NCI-H2171 treated with DMSO at 0.1 percent for 48 hours (cell line): Measurements from ENCODE around the gene MUC12.
"Not testable (repeated sequence)": the region's sequence is repeated elsewhere in the genome, so short reads cannot be mapped to it uniquely, and the experiment has no call there.

Source experiments
- DNase-seq: peaks from one replicate; lab custom pipeline; 2025; lab: John Stamatoyannopoulos, UW

MUC12 gene, protein sequence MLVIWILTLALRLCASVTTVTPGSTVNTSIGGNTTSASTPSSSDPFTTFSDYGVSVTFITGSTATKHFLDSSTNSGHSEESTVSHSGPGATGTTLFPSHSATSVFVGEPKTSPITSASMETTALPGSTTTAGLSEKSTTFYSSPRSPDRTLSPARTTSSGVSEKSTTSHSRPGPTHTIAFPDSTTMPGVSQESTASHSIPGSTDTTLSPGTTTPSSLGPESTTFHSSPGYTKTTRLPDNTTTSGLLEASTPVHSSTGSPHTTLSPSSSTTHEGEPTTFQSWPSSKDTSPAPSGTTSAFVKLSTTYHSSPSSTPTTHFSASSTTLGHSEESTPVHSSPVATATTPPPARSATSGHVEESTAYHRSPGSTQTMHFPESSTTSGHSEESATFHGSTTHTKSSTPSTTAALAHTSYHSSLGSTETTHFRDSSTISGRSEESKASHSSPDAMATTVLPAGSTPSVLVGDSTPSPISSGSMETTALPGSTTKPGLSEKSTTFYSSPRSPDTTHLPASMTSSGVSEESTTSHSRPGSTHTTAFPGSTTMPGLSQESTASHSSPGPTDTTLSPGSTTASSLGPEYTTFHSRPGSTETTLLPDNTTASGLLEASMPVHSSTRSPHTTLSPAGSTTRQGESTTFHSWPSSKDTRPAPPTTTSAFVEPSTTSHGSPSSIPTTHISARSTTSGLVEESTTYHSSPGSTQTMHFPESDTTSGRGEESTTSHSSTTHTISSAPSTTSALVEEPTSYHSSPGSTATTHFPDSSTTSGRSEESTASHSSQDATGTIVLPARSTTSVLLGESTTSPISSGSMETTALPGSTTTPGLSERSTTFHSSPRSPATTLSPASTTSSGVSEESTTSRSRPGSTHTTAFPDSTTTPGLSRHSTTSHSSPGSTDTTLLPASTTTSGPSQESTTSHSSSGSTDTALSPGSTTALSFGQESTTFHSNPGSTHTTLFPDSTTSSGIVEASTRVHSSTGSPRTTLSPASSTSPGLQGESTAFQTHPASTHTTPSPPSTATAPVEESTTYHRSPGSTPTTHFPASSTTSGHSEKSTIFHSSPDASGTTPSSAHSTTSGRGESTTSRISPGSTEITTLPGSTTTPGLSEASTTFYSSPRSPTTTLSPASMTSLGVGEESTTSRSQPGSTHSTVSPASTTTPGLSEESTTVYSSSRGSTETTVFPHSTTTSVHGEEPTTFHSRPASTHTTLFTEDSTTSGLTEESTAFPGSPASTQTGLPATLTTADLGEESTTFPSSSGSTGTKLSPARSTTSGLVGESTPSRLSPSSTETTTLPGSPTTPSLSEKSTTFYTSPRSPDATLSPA (N-terminal part only)

DNA sequence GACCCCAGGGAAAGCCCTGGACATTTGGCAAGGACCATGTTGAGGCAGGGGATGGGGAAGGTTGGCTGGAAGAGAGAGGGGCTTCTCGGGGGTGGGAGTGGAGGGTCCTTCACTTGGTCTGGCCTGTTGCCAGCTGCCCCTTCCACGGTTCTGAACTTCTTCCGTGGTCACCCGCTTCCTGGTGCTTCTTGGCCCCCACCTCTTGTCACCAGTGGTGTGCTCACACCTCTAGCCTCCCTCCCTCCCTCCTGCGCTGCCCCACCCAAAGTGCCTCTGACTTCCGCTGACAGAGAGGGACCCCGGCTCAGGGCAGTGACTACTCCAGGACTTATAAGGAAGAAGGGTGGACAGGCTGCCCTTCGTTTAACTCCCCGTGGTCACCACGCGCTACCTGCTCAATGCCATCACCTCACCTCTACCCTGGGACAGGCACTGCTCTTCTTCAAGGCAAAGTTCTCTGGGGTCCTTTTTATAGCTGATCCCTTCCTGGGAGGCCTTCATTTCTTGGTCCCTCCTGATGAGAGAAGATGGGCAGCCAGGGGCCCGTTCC lies at the start of gene MUC12:
TSS of gene MUC12 (plus strand) at position 500 of the 550 bp plus-strand sequence. CDS start 58 bp downstream, outside the sequence.
- no peak for DNase-seq

DNA sequence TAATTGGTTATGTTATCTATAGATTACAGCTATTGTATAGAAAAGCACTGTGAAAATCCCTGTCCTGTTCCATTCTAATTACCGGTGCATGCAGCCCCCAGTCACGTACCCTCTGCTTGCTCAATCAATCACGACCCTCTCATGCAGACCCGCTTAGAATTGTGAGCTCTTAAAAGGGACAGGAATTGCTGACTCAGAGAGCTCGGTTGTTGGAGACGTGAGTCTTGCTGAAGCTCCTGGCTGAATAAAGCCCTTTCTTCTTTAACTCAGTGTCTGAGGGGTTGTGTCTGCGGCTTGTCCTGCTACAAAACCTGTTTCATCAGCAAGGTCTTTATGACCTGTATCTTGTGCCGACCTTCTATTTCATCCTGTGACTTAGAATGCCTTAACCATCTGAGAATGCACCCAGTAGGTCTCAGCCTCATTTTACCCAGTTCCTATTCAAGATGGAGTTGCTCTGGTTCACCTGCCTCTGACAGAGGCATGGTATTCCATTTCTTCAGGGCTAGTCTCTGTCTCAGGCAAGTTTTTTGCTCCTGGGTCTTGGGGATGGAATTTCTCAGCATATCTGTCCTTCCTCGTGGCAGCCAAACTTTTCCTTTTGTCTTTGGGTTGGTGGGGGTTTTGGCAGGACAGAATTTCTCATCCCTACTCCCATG lies 49.5 kb upstream of the MUC12 start:
- not testable (repeated sequence) for DNase-seq

DNA sequence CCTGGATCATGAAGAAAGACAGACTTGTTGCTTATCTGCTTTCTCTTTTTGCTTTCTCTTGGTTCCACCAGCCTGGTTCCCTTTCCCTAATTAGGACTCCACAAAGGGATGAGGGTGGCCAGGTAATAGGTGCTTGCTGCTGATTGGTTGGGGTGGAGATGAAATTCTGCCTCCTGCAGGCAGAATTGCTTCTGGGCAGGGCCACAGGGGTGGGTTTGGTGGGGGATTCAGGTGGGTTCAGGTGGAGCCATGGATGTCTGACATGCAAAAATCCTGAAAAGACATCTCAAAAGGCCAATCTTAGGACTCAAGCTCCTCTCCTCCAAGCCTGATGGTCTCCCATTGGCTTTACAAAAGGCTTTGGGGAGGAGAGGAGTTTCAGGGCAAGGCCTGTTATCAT lies 48.3 kb upstream of the MUC12 start:
- DNase-seq, result no peak

DNA sequence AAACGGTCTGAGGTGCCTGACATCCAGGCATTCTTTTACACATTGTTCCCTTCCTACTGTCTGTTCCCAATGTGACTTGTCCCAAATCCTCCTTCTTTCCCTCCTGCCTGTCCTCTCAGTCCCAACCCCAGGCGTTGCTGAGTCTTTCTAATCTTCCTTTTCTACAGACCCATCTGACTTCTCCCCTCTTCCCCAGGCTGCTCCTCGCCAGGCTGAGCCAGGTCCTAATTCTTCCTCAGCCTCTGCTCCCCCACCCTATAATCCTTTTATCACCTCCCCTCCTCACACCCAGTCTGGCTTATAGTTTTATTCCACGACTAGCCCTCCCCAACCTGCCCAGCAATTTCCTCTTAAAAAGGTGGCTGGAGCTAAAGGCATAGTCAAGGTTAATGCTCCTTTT lies 45.7 kb upstream of the MUC12 start:
- DNase-seq, result not testable (repeated sequence)

DNA sequence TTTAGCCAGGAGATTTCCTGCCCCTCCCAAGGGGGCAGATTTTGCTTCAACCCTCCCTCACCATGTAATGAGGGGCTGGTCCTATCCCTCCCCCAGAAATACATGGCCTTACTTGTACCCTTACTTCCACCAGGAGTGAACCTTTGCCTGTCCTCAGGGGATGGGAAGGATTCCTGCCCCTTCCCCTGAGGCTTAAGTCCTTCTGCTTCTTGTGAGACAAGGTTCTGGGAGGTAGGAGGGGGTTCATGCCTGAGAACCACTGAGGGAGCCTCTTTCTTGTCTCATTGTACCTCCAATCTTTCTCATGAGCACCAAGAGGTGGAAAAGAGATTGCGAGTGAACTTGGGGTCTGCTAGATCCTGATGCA lies 39.6 kb upstream of the MUC12 start:
- no peak for DNase-seq

DNA sequence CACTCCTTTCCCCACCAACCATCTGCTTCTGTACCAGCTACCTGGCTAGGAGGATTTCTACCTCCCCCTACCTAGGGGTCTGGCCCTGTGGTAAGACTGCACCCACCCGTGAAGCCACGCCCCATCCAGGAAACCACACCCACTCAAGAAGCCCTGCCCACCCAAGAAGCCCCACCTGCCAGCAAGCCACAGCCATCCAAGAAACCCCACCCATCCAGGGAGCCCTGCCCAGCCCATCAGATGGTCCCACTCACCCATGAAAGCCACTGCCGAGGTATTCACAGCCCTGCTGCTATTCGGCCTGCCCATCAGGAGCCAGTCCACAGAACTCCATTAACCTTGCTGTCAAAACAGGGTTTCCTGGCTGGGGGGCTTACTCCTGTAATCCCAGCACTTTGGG lies 35.6 kb upstream of the MUC12 start:
- no peak for DNase-seq

DNA sequence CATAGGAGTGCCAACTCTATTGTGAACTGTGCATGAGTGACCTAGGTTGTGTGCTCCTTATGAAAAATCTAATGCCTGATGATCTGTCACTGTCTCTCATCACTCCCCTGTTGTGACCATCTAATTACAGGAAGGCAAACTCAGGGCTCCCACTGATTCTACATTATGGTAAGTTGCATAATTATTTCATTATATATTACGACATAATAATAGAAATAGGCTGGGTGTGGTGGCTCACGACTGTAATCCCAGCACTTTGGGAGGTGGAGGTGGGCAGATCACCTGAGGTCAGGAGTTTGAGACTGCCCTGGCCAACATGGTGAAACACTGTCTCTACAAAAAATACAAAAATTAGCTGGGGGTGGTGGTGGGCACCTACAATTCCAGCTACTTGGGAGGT lies 34.0 kb upstream of the MUC12 start:
- DNase-seq, result not testable (repeated sequence)

DNA sequence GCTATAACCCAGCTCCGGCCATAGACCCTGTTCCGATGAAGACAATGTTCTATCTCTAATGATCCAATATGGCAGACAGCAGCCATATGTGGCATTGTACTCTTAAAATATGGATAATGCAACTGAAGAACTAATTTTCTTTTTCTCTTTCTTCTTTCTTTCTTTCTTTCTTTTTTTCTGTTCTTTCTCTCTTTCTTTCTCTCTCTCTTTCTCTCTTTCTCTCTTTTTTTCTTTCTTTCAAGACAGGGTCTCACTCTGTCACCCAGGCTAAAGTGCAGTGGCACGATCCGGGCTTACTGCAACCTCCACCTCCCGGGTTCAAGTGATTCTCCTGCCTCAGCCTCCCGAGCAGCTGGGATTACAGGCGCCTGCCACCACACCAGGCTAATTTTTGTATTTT lies 33.2 kb upstream of the MUC12 start:
- DNase-seq, result not testable (repeated sequence)

DNA sequence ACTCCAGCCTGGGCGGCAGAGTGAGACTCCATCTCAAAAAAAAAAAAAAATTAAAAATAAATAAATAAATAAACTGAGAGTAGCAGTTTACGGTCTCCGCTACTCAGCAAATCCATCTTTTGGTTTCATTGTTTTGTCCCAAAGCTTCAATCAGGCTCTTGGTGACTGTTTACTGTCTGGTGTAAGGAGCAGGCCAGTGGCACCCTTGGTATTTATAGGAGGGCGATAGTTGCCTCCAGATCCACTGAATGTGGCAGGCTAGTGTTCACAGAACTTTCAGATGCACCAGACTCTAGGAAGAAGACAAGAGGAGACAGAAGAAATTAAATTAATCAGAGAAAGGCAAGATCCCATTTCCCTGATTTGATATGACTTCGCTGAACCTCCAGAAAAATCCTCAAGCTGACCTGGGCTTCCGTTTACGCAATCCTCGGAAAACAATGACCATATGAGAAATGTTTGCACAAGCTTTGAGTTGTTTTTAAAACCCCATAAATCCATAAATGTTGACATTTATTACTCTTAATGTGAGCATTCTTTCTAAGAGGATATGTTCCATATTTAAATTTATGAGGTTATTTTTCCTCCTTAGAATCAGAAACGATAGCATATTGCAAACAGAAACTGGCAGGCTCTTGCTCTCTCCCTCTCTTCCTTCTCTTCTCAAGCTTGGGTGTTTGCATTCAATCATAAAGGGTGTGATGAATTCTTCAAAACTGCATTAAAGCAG lies 27.2 kb upstream of the MUC12 start:
- no peak for DNase-seq

DNA sequence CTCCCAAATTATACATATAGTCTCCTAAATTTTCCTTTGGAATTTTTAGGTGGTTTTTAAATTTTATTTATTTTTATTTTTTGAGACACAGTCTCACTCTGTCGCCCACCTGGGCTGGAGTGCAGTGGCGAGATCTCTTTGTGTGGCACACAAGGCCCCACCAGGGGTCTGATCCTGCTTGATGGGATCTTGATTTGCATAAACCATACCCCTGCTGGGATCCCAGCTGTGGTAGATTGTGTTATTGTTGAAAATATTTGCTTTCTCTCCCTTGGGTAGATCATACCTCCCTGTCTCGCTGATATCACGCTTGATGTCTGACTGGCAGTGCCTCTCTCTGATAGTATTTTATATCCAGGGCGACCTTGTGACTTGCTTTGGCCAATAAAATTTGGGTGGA lies 25.7 kb upstream of the MUC12 start:
- peak; percentile 97 for DNase-seq

DNA sequence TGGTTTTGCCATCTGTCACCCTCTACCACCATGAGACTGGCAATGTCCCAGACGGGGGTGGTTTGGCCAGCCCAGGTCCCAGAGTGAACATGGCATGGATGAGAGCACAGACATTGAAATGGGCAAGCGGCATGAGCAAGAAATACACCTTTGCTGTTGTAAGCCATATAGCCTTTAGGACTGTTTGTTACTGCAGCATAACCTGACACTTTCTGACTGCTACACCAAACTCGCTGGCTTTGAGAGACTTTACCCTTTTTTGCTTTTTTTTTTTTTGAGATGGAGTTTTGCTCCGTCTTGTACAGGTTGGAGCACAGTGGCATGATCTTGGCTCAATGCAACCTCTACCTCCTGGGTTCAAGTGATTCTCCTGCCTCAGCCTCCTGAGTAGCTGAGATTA lies 25.2 kb upstream of the MUC12 start:
- no peak for DNase-seq

DNA sequence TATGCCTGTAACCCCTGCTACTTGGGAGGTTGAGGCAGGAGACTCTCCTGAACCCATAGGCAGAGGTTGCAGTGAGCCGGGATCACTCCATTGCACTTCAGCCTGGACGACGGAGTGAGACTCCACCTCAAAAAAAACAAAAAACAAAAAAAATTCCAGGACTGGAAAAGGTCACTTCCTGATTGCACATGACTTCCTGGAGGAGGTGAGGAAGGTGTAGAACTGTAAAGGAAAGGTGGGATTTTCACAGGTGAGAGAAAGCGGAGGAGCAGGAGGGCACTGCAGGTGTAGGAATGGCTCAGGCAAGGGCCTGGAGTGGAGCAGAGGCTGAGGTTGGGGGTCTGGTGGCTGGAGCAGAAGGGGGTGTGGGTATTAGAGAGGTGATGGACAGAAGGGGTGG lies 23.3 kb upstream of the MUC12 start:
- no peak for DNase-seq

DNA sequence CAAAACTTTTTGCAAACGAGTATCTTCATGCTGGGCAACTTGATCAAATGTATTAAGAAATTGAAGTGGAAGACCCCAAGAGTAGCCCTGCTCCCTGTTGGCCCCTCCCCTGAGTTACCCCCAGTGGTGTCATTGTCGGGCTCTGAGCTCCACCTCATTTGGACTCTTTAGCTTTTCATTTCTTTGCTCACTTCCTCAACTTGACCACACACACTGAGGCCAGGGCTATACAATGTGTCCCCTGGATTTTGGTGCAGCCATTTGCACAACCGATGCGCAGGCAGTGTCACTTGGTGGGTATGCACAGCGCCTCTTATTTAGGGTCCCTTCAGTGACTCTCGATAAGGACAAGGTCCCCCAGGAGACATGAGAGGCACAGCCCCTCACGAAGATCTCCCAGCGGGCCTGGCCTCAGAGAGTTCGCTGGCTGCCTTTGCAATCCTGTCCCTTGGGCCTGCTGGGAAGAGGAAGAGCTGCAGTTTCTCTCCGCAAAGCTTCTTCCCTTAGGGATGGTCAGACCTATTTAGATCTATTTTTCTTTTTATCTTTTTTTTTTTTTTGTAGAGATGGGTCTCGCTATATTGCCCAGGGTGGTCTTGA lies 22.5 kb upstream of the MUC12 start:
- DNase-seq, result no peak

DNA sequence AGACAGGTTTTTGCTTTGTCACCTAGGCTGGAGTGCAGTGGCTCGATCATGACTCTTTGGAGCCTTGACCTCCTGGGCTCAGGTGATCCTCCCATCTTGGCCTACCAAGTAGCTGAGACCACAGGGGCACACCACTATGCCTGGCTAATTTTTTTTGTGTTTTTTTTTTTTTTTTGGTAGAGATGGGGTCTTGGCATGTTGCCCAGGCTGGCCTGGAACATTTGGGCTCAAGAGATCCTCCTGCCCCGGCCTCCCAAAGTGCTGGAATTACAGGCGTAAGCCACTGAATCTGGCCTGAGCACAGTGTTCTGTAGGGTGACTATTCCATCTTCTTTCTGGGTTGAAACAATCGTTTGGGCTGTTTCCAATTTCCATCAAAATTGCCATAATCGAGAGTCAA lies 21.6 kb upstream of the MUC12 start:
- peak; percentile 25 for DNase-seq

DNA sequence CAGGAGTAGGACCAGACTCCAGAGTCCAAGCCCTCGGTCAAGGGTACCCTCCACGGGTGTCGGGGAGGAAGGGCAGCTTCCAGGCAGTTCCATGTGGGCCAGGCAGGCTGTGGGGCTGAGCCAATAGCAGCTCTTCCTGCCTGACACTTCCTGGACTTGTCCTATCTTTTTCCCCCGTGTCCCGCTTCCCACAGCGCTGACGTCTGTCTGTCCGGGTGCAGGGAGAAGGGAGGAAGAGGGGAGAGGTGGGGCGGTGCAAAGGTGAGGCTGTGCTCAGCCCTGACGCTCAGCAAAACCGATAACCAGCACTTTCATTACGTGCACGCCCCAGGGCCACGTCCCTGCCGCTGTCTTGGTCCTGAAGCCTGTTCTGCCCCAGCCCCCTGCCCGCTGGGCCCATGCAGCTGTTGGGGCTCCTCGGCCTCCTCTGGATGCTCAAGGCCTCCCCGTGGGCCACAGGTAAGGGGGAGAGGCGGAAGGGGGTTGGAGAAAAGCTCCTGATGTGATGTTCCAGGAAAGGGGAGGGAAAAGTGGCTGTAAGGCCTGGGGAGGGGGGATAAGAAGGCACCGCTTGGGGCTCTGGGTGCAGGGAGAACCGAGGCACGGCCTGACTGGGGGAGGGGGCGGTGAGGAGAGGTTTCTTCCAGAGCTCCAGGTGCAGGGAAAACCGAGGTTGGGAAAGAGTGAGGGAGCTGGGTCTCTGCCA lies 20.0 kb upstream of the MUC12 start, which contains the start of gene MUC3A:
TSS of gene MUC3A (plus strand) at position 308 of the 706 bp plus-strand sequence. CDS start at position 399, 91 bp downstream.
- no peak for DNase-seq

DNA sequence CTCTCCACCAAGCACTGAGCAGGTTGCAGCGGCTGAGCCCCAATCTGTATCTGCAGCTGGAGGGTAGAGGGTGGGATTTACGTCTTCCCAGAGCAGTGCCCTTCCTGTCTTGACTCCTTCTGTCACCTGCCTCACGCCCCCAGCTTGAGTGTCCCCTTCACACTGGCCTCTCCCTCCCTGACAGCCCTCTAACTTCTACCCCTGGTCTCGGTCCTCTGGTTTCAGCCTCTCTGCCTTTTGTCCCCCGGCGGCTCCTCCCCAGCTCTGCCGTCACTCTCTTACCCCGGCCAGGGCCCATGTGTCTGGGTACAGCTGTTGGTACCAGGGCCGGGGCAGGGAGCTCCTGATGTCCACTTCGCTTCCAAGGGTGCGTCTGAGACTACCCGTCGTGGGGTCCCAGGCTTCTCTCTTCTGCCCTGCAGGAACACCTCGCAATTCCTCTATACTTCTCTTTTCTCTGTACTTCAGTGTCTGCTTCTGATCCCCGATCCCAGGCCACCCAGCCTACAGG lies 19.4 kb upstream of the MUC12 start:
- DNase-seq, result peak; percentile 38

DNA sequence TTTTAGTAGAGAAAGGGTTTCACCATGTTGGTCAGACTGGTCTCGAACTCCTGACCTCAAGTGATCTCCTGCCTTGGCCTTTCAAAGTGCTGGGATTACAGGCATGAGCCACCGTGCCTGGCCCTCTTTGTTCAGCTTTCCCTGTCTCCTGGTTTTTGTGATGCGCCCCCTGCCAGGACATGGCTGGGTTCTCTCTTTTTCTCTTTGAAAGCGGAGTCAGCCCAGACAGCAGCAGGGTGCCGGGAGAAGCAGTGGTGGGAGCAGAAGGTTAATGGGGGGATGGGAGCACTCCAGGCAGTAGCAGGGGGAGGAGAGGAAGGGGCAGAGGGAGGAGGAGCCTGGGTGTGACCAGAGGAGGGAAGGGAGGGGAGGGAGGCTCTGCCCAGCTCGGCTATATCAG lies 18.2 kb upstream of the MUC12 start:
- no peak for DNase-seq

DNA sequence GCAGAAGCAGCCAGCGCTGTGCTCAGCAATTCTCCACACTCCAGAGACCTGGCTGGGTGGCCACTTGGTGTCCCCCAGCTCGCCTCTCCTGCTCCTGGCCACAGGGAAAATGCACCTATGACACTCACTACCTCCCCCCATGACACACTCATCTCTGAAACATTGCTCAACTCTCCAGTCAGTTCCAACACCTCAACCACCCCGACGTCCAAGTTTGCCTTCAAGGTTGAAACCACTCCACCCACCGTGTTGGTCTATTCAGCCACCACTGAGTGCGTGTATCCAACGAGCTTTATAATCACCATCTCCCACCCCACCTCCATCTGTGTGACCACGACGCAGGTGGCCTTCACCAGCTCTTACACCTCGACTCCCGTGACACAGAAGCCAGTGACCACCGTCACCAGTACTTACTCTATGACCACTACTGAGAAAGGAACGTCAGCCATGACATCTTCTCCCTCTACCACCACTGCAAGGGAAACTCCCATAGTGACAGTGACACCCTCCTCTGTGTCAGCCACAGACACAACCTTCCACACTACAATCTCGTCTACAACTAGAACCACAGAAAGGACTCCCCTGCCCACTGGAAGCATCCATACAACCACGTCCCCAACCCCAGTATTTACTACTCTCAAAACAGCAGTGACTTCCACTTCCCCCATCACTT lies 17.3 kb upstream of the MUC12 start:
- no peak for DNase-seq

DNA sequence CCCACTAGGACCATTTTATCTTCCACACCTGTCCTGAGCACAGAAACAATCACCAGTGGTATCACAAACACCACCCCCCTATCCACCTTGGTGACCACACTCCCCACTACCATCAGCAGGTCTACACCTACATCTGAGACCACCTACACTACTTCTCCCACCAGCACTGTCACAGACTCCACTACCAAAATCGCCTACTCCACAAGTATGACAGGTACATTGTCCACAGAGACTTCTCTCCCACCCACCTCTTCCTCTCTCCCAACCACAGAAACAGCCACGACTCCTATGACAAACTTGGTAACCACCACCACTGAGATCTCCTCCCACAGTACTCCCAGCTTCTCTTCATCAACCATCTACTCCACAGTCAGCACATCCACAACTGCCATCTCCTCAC lies 16.7 kb upstream of the MUC12 start:
- no peak for DNase-seq
